GM19468 (cell line): ENCODE data around the gene PTPN22.
"Not testable (repeated sequence)": the region's sequence is repeated elsewhere in the genome, so short reads cannot be mapped to it uniquely, and the experiment has no call there.

Source experiments
- ATAC-seq: cut with Tn5 transposase; IDR thresholded peaks from one replicate; pipeline ENCODE4 v1.9.1; 2021; ENCODE audit warnings: mild to moderate bottlenecking, moderate library complexity, moderate number of reproducible peaks; ENCODE audit not compliant: unreplicated experiment; ENCODE audit errors: extremely low read depth

PTPN22 gene

DNA sequence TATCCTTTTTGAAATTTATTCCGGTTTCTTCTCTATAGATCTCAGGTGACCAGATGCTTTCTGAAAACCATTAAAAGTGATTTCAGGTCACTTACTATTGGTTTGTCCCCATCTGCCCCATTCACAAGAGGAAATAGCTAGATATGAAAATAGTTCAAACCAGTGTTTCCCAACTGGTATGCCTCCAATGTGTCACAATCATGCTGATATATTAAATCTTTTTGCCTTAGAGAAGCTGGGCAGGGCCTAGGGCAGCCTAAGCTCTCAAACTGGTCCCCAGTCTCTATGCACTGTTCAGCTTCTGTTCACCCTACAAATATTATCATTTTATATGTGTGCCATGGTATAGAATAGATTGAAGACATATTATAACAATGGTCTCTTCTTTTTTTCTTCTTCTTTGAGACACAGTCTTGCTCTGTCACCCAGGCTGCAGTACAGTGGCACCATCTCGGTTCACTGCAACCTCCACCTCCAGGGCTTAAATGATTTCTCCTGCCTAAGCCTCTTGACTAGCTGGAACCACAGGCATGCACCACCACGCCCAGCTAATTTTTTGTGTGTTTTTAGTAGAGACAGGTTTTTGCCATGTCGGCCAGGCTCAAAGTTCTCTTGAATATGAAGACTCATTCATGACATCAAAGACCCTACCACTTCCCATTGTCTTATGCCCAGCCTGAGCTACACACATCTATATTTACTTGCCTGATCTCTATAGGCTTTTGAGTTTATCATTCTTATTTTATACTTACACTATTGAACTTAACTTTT, 15.7 kb downstream of the PTPN22 start:
- ATAC-seq: no peak

DNA sequence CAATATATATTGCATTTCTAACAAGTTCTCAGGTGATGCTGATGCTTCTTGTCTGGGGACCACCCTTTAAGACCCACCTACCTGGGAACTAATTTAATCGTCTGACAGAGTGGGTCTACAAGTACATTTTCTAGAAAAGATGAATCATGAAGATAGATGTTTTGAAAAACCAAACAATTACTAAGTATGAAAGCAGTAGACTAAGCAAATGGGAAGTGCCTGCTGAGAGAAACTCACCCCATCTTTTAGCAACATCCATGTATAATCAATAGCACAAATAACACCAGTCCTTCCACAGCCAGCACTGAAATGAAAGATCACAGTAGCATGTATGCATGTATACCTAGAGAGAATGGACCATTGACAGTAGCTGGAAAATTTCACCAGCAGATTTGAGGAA, 17.3 kb downstream of the PTPN22 start:
- no peak for ATAC-seq

DNA sequence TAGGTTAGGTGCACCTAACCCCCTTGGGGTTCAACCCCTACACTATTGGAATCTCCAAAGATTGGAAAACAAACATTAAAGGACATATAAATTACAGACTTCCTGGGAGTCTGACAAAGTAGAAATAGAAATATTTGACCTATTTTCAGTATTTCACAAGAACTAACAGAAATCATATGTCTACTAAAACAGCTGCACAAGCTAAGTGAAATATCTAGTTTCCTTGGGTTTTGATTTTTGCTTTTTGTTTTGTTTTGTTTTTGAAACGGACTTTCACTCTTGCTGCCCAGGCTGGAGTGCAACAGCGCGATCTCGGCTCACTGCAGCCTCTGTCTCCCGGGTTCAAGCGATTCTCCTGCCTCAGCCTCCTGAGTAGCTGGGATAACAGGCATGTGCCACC, 18.8 kb downstream of the PTPN22 start:
- not testable (repeated sequence) for ATAC-seq

DNA sequence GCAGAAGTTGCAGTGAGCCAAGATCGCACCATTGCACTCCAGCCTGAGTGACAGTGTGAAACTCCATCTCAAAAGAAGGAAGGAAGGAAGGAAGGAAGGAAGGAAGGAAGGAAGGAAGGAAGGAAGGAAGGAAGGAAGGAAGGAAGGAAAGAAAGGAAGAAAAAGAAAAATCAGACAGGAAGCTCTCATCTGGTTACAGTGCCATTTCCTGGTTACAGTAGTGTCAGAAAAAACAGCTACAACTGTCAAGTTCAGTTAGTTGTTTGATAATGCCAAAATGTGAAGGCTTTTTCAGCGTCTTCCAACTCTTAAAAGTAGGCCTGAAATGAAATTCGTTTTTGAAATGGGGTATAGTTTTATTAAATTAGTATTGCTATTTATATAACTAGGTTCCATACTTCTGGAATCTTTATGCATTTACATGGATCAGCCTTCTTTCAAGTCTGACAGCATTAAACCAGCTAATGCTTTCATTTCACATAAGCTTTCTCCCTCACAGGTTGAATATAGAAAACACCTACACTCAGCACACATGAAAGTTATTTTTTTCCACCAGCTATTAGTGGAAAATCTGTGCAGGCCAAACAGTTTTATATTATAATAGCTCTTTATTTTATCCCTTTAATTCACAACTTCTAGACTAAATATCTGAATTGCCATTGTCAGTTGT, 21.2 kb downstream of the PTPN22 start:
- no peak for ATAC-seq

DNA sequence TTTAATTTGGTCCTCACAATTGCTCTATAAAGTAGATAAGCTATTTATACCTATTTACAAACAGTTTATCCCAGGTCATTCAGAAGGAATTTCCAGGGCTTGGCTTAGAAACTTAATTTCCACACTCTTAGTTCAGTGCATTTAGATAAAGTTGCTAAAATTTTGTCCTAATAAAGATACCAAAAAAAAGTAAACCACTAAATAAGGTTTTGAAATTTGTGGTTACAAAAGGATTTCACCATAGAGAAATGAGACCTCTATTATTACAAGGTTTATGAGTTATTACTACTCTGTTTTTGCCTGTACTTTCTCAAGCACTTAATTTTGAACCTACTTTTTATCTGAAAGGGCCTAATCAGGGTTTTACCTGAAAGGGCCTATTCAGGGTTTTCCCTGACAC, 22.4 kb downstream of the PTPN22 start:
- ATAC-seq: no peak

DNA sequence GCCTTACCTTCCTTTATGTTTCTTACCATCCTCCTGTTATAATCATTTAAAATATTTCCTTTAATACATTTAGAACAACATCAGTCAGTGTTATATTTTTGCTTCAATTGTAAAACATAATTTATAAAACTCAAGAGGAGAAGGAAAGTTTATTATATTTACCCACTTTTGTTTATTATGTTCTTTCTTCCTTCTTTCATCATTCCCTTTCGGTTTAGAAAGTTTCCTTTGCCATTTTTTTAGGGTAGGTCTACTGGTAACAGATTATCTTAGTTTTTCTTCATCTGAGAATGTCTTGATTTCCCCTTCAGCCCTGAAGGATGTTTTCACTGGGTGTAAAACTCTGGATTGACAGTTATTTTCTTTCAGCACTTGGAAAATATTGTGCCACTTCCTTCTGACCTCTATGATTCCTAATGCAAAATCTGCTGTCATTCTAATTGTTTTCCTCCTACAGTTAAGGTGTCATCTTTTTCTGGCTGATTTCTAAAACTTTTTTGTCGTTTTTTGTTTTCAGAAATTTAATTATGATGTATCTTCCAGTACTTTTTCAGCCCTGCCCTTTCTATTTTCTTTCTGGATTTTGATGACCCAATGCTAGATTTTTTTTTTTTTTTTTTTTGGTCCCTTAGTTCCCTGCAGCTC, 25.0 kb downstream of the PTPN22 start:
- ATAC-seq: no peak

DNA sequence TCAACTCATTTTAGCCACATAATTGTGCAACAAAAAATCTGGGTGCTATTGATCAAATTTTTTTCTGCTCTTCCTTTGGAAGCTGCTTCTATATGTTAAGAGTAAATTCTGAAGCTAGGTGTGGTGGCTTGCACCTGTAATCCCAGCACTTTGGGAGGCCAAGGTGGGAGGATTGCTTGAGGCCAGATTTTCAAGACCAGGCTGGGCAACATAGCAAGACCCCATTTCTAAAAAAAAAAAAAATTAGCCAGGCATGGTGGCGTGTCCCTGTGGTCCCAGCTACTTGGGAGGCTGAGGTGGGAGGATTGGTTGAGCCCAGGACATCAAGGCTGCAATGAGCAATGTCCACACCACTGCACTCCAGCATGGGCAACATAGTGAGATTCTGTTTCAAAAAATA, 35.0 kb downstream of the PTPN22 start:
- ATAC-seq: no peak

DNA sequence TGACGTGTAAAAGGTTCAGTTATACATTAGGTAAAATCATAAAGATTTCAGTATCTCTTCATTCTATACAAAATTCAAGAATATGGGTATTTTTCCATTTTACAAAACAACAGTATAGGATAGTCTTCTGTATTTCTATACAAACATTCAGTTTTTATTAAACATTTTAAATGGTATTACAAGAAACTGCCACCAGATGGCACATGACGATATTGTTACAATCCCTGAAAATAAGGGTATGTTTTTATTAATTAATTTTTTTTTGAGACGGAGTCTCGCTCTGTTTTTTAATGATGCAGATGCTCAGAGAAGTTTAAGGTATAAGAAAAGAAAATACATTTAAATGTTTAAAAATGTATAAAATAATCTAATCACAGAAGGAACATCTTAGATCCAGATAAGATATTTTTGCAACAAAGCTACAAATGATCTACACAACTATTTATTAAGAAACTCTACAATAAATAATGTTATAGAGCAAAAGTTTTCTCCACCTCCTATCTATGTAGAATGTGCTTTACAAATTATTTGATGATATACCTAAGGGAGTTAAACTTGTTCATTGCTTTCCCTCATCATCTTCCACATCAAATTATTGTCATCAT, 35.7 kb downstream of the PTPN22 start:
- ATAC-seq: no peak

DNA sequence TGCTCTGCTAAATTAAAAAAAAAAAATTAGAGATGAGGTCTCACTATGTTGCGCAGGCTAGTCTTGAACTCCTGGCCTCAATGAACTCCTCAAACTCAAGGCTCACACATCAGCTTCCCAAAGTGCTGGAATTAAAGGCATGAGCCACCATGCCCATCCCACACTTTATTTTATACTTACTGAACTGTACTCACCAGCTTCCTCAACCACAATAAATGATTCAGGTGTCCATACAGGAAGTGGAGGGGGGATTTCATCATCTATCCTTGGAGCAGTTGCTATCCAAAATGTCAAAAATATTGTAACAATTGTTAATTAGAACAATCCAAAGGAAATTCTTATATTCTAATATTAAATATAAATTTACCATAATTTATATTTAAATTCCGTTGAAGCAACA, 36.8 kb downstream of the PTPN22 start:
- ATAC-seq: no peak

DNA sequence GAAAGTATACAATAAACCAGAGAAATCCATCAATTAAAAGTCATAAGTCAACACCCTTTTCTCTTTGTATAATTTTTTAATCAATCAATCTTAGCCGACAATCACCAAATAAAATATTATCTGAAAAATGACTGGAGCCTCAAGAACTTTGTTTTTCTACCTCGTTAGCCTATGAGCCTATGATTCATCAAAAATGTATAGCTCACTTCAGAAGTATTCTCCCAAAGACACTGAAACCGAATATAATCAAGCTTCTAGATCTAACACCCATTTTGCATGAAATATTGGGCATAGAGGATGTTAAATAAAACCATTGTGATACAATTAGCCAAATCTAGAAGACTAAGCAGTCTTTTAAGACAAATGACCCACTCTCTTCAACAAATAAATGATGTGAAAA, 41.5 kb downstream of the PTPN22 start:
- ATAC-seq: no peak

DNA sequence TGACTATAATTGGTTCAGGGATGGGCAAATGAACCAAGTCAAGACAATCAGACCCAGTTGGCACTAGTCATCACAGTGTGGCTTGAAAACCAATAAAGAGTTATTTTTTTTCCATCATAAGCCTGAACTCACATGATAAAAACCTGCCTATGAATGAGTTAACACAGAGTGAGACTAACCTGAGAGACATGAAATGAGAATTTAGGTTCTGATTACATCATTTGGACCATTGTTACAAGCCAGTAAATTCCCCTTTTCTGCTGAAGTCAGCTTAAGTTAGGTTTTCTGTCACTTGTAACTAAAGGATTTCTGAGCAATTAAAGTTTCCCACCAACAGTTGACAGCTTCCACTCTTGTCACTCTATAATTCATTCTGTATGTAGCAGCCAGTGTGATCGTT, 49.6 kb downstream of the PTPN22 start:
- ATAC-seq: no peak

DNA sequence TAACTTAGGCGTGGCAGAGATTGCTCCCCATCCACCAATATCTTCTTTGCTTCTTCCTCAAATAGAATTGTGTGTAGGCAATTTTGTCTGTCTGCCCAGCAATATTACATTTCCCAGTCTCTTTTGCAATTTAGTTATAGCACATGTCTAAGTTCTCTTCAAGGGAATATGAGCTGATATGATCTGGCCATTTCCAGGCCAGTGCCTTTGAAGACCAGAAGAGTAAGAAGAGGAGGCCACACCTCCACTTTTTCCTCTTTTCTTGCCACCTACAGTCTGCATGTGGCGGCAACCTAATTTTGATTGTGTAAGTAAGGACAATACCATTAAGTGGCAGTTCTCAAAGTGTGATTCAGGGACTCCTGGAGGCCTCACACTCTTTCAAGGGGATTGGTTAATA, 52.9 kb downstream of the PTPN22 start:
- ATAC-seq: no peak

DNA sequence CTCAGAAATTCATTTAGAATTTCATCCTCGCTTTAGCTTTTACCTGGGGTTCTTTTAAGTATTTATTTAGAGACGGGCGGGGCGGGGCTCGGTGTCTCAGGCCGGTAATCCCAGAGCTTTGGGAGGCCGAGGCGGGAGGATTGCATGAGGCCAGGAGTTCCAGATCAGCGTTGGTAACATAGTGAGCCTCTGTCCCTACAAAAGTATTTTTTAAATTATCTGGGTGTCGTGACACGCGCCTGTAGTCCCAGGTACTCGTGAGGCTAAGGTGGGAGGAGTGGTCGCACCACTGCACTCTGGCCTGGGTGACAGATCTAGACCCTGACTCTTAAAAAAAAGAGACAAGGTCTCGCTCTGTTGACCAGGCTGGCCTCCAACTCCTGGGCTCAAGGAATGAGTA, 58.3 kb downstream of the PTPN22 start:
- no peak for ATAC-seq

DNA sequence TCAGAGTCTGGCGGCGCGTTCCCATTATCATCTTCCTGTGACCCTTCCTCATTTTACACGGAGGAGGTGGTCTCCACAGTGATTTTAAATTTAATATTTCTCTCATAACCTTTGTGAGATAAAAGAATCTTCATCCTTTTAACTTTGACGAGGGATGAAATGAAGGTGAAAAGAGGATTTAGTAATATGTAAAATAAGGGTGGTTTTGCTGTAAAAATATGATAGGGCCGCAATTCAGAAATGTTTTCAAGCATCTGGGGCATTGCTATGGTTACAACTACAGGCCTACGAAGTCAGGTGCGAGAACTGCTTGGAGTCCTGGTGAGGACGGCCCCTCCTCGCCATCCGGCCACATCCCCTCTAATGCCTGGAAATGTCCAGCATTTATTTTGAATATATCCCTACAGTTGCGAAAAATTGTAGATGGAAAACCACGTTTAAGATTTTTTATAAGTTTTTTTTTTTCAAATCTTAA, 58.8 kb downstream of the PTPN22 start:
- no peak for ATAC-seq

DNA sequence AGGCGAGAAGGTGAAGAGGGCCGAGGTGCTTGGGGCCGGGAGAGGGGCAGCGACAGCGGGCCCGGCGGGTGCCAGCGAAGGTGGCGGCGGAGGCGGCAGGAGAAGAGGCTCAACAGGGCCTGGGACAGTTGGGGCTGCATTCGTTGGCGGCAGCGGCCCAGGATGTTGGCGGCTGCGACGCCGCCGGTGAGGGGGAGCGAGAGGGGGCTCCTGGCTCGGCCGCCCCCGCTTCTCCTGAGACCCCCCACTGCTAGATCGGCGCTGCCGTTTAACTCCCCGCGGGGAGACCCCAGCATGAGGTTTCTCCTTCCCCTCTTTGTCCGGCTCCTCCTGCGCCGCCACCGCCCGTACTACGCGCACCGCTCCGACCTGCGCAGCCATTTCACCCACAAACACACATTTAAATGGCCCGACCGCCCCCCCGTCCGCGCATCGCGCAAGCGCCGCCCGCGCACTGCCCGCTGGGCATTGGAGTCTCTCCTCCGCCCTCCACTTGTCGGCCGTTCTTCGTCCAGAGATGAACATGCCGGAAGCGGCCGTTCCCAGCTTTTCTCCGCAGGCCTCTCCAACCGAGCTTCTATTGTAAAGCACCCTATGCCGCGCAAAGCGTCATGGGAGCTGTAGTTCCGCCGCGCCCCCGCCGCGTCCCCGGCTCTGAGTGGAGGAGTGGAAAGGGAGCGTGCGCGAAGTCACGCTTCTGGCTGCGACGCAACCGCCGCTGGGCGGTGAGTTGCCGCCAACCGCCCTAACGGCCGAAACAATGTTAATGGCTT, 59.4 kb downstream of the PTPN22 start, which contains the start of gene RSBN1:
Gene RSBN1, minus strand, starts transcription at position 589 of the 773 bp plus-strand sequence. Its CDS starts 64 bp downstream, at position 525.
- peak; percentile 93 for ATAC-seq

DNA sequence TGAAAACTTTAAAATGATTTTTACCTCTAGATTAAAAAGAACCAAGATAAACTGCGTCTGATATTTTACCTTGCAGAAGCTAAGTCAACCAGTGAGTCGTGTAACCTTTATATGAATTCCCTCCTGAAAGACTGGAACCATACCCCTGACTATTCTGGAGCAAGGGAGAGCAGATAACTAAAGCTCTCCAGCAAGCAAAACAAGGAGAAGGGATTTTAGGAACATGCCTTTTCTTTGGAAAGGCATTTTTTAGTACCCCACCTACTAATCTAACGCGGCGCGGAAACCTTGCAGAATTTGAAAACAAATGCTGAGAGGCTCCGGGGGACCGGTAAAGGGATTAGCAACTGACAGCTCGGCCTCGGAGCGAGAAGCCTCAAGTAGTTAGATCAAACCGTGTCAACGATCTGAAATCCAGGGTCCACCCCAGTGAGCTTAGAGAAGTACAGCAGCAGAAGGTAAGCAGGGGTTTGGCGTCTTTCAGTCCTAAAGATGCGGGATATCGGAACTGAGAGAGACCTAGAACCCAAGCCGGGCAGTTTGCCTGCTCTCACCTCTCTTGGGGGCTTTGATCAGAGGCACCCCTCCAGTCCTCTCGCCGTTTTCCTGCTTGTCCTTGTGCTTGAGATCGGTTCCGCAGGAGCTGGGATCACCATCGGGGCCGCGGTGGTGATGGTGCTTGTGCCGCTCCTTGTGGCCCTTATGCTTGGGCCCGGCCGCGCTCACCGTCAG, 60.2 kb downstream of the PTPN22 start:
- no peak for ATAC-seq

DNA sequence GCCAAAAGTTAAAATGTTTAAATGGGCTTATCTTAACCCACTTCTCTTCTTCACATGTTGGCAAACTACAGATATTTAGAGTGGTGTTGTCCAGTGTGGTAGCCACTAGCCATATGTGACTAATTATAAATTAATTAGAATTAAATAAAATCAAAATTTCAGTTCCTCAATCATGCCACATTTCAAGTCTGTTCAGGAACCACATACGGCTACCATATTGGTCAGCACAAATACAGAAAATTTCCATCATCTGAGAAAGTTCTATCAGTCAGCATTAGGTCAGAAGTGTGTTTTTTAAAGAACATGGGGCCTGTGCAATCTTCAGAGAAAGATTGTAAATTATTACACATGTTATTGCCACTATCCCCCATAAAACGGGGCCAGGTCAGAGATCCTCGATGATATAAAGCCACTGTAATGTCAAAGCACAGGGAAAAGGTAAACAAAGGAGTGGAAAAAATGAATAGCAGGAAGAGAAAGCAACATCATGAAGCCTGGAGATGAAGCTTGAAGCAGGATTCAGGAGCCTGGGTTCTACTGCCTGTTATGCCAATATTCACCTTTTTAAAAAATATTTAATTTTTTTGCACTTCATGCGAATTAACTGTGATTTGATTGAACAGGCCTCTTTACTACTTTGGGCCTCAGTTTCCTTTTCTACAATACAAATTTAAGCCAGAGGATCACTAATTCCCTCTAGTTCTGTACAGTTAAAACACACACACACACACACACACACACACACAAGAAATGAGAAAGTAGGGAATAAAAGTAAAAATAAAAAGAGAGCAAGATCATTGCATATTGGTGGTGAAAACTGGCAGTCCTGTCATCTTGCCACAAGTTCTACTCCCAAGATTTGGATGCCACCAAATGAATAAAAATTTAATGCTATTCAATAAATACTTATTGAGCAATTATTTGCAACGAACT, 61.6 kb downstream of the PTPN22 start:
- no peak for ATAC-seq

DNA sequence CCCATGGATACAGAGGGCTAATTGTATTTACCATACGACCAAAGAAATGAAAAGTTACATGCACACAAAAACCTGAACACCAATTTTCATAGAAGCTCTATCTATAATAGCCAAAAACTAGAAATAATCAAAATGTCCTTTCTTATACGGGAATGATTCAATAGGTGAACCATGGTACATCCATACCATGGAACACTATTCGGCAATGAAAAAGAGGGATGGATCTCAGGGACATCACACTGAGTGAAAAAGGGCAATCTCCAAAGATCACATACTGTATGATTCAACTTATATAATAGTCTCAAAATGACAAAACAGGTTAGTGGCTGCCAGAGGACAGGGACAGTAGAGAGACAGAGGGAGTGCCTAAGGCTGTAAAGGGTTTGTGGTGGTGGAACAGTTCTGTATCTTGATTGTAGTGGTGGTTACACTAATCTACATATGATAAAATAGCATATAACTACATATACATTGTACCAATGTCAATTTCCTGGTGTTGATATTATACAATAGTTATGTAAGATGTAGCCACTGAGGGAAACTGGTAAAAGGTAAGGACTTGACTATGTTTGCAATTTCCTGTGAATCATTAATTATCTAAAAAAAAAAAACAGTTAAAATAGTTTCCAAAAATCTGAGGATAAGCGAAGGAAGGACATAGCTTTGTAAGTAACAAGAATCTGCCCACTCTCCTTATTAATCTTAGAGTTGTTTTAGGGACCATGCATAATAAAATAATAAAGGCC, 62.9 kb downstream of the PTPN22 start:
- ATAC-seq: no peak
